Dendritic cell treated with granulocyte-macrophage colony-stimulating factor and Interleukin-4, amounts not matched to agents 40 ng/mL and 50 ng/mL, for 4 days (primary cell): ENCODE data around the gene RIOK3.
"Not testable (repeated sequence)": the region's sequence is repeated elsewhere in the genome, so short reads cannot be mapped to it uniquely, and the experiment has no call there.

Experiments used
- H3K27ac Mint-ChIP-seq: one replicate; pipeline ENCODE4 v1.8.0; 2022; ENCODE audit warnings: mild to moderate bottlenecking, mixed read lengths
- H3K27me3 Mint-ChIP-seq: one replicate; pipeline ENCODE4 v1.8.0; 2022; ENCODE audit warnings: mild to moderate bottlenecking, mixed read lengths
- H3K36me3 Mint-ChIP-seq: one replicate; pipeline ENCODE4 v1.8.0; 2022; ENCODE audit warnings: low read depth, mixed read lengths
- H3K4me1 Mint-ChIP-seq: one replicate; pipeline ENCODE4 v1.8.0; 2022; ENCODE audit warnings: low read depth, mixed read lengths
- H3K4me3 Mint-ChIP-seq: one replicate; pipeline ENCODE4 v1.8.0; 2022; ENCODE audit warnings: mild to moderate bottlenecking, moderate library complexity, mixed read lengths
- H3K9me3 Mint-ChIP-seq: one replicate; pipeline ENCODE4 v1.8.0; 2022; ENCODE audit warnings: mixed read lengths
- intact Hi-C: fragments of 100-400 bp; cut with micrococcal nuclease; formaldehyde crosslinking; loops from one replicate; pipeline ENCODE4 v1.15.0; 2022

The RIOK3 gene

DNA sequence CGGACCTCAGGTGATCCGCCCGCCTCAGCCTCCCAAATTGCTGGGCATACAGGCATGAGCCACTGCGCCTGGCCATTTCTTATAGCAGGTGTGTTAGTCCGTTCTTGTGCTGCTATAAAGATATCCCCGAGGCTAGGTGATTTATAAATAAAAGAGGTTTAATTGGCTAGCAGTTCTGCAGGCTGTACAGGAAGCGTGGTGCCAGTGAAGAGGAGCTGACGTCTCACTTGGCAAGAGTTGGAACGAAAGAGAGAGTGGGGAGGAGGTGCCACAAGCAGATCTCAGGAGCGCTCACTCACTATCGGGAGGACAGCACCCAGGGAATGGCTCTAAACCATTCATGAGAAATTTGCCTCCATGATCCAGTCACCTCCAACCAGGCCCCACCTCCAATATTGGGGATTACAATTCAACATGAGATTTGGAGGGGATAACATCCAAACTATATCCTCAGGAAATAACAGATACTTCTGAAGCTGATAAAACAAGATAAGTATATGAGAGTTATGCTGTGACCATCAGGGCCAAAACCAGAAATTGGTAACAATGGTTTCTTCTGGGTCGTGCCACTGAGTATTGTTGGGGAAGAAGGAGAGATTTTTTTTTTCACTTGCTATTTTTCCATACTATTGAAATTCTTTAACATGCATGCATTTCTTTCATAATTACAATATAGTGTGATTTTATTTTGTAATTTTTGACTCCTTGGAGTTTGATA lies 42.8 kb downstream of the RIOK3 start:
- Mint-ChIP-seq H3K36me3 (no peaks in the 10 kb centered on the region), H3K4me1 (peaks cover 32% of the 10 kb centered on the region), H3K9me3 (no peaks in the 10 kb centered on the region), H3K27me3 (no peaks in the 10 kb centered on the region), H3K27ac (no peak overlapping the region), H3K4me3 (no peak overlapping the region)
- intact Hi-C loops: loop anchor here (5.0 to 10.0 kb wide), 2 partner anchors 209 to 421 kb away; no protein-coding TSS in a partner anchor

DNA sequence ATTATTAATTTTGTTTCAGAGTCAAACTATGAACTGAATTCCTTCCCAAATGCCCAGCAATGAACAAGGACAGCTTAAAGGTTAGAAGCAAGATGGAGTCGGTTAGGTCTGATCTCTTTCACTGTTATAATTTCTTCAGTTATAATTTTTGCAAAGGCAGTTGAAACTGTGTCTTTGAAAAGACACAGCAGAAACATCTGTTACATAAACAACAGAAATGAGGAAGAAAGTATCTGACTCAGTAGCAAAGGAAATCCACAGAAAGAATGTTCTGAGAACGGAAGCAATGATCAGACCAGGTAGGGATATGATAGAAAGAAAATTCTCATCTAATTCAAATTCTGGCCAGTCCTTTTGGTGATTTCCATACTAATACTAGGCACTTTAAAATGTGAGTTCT lies 45.0 kb downstream of the RIOK3 start:
- peaks cover 42% of the 10 kb centered on the region for H3K4me1 Mint-ChIP-seq
- H3K4me3 Mint-ChIP-seq: no peak overlapping the region
- intact Hi-C loops: loop anchor here (5.0 to 10.0 kb wide), 2 partner anchors 207 to 419 kb away; no protein-coding TSS in a partner anchor
- no peaks in the 10 kb centered on the region for H3K27me3 Mint-ChIP-seq
- H3K36me3 Mint-ChIP-seq: no peaks in the 10 kb centered on the region
- H3K9me3 Mint-ChIP-seq: no peaks in the 10 kb centered on the region
- H3K27ac Mint-ChIP-seq: peak overlapping the region; percentile 40

DNA sequence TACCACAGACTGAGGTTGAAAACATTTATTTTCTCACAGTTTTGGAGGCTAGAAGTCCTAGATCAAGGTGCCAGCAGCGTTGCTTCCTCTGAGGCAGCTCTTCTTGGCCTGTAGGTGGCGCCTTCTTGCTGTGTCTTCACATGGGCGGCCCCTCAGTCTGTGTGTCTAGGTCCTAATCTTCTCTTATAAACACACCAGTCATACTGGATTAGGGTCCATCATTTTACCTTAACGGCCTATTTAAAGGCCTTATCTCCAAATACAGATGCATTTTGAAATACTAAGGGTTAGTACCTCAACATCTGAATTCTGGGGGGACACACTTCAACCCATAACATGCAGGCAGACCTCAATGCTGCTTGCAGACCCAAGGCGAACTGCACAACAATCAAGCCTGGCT lies 45.8 kb downstream of the RIOK3 start:
- Mint-ChIP-seq H3K27me3 (no peaks in the 10 kb centered on the region), H3K4me3 (no peak overlapping the region), H3K9me3 (no peaks in the 10 kb centered on the region), H3K36me3 (no peaks in the 10 kb centered on the region), H3K27ac (peak overlapping the region; percentile 73), H3K4me1 (peaks cover 43% of the 10 kb centered on the region)
- intact Hi-C loops: loop anchor here (5.0 to 10.0 kb wide), 2 partner anchors 206 to 418 kb away; no protein-coding TSS in a partner anchor

DNA sequence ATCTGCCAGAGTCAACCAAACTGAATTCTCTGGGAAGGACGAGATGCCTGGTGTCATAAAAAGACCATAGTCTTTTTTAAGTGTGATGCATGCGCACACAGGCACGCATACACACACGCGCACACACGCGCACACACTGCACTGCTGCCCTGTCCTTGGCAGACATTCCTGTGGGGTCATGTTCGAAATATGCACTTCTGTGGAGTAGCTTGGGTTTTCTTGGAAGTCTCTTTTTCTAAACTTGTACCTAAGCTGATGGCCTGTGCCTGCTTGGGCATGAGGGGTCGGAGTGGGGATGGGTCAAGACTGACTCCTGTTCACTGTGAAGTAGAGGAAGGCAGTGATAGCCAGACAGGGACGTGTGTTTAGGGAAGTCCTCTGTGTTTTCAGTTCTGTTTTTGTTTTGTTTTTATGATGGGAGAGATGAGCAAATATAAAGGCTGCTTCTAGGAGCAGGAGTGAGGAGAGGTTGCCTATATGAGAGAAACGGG lies 46.2 kb downstream of the RIOK3 start:
- Mint-ChIP-seq H3K27me3 (no peaks in the 10 kb centered on the region), H3K9me3 (no peaks in the 10 kb centered on the region), H3K4me3 (no peak overlapping the region), H3K27ac (peak overlapping the region; percentile 73), H3K4me1 (peaks cover 47% of the 10 kb centered on the region), H3K36me3 (no peaks in the 10 kb centered on the region)
- intact Hi-C loops: loop anchor here (5.0 to 10.0 kb wide), 2 partner anchors 205 to 418 kb away; no protein-coding TSS in a partner anchor

DNA sequence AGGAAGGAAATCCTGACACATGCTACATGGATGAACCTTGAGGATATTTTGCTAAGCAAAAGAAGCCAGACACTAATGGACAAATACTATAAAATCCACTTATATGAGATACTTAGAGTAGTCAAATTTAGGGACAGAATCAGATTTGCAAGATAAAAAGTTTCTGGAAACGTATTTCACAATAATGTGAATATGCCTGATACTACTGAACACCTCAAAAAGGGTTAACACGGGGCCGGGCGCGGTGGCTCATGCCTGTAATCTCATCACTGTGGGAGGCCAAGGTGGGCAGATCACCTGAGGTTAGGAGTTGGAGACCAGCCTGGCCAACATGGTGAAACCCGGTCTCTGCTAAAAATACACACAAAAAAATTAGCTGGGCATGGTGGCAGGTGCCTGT lies 48.5 kb downstream of the RIOK3 start:
- no peak overlapping the region for H3K4me3 Mint-ChIP-seq

DNA sequence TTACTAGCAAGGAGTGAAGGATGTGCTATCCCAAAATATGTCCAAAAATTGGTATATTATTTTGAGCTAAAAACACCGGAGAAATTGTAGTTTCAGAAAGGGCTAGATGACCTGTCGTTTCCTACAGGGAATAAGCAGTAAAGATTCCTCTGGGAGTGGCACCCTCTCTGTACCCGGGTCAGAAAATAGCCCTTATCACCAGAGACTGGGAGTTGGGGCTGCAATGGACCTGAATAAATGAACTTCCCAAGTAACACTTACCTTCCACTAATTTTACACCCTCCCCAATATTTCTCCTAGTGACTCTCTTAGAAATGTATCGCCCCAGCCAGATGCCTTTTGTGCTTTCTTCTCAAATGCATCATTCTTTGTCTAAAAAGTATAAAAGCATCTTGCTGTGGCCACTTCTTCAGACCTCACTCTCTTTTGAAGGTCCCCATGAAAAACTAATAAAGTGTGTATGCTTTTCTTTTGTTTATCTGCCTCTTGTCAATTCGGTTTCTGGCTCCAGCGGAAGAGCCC lies 49.5 kb downstream of the RIOK3 start:
- Mint-ChIP-seq H3K4me1 (peaks cover 53% of the 10 kb centered on the region), H3K27me3 (no peaks in the 10 kb centered on the region), H3K27ac (peak overlapping the region; percentile 97), H3K36me3 (peaks cover 23% of the 10 kb centered on the region), H3K4me3 (peak overlapping the region; percentile 87), H3K9me3 (no peaks in the 10 kb centered on the region)
- intact Hi-C loops: loop anchor here (1.0 to 2.0 kb wide), 2 partner anchors 49 to 84 kb away; partner anchors contain the start of genes NPC1 and RIOK3

More for the DNA sequence above, 48.5 kb downstream of the RIOK3 start:
- no peaks in the 10 kb centered on the region for H3K27me3 Mint-ChIP-seq
- H3K36me3 Mint-ChIP-seq: peaks cover 13% of the 10 kb centered on the region
- H3K9me3 Mint-ChIP-seq: no peaks in the 10 kb centered on the region
- H3K27ac Mint-ChIP-seq: no peak overlapping the region
- peaks cover 58% of the 10 kb centered on the region for H3K4me1 Mint-ChIP-seq
- intact Hi-C loops: loop anchor here (2.0 kb wide), 1 partner anchor 85 kb away; the partner anchor contains the start of gene NPC1

DNA sequence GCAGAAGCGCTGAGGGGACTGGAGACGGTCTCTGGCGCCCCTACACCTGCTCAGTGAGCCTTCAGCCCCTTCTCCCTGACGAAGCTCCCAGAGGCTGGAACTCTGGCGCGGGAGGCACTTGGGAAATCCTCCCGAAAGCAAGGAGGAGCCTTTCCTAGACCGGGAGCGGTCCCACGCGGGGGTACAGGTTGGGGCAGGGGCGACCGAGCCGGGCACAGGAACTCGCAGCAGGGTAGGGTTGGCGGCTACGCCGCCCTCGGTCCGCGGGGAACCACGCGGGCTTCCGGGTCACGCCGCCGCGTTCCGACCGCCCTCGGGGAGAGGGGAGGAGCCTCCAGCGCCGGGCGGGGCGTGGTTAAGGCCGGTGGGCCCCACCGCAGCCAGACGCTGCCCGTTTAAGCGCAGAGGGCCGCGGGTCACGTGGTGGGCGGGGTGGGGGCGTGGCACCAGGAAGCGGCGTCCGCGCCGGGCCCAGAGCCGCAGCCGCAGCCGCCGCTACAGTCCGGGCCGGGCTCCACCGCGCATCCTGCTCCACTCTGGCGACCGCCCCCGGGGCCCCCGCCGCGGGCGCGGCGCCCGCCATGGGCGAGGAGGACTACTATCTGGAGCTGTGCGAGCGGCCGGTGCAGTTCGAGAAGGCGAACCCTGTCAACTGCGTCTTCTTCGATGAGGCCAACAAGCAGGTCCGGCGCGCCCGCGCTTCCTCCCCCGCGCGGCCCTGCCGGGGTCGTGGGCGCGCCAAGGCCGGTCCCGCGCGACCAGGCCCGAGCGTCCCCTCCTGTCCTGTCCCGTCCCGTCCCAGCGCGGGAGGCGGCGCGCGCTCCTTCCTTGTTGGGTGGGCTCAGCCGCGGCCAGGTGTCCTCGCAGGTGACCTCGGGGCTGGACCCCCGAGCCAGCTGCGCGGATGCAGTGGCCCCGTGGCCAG lies 50.2 kb downstream of the RIOK3 start, which contains the start of gene RMC1:
Gene RMC1, plus strand, starts transcription at position 474 of the 925 bp plus-strand sequence. Its CDS starts 108 bp downstream, at position 582.
- no peaks in the 10 kb centered on the region for H3K27me3 Mint-ChIP-seq
- peaks cover 46% of the 10 kb centered on the region for H3K4me1 Mint-ChIP-seq
- H3K36me3 Mint-ChIP-seq: peaks cover 30% of the 10 kb centered on the region
- intact Hi-C loops: loop anchor here (1.0 to 2.0 kb wide), 2 partner anchors 50 to 84 kb away; partner anchors contain the start of genes NPC1 and RIOK3
- peak within 1 kb of the TSS; percentile 93 for H3K4me3 Mint-ChIP-seq
- peak within 1 kb of the TSS; percentile 97 for H3K27ac Mint-ChIP-seq
- H3K9me3 Mint-ChIP-seq: no peaks in the 10 kb centered on the region

DNA sequence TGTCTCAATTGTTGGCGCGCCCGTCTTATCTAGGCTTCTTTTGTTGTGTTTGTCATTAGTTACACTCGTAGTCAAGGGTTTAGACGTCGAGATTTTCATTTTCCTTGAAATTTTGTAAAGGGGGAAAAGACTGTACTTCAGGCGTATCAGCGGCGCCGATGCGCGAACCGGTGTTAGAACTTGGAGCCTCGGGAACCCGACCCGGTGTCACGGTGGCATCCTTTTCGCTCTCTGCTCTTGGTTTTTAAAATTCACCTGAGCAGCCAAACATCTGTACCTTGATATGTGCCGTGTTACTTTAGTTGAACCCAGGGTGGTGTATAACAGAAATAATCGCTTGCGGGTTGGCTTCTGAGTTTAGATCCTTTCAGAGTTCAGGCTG lies 50.9 kb downstream of the RIOK3 start:
- intact Hi-C loops: loop anchor here (1.0 to 2.0 kb wide), 2 partner anchors 51 to 83 kb away; partner anchors contain the start of genes NPC1 and RIOK3
- Mint-ChIP-seq H3K9me3 (no peaks in the 10 kb centered on the region), H3K4me1 (peaks cover 41% of the 10 kb centered on the region), H3K27me3 (no peaks in the 10 kb centered on the region), H3K27ac (peak overlapping the region; percentile 97), H3K36me3 (peaks cover 36% of the 10 kb centered on the region), H3K4me3 (peak overlapping the region; percentile 93)

DNA sequence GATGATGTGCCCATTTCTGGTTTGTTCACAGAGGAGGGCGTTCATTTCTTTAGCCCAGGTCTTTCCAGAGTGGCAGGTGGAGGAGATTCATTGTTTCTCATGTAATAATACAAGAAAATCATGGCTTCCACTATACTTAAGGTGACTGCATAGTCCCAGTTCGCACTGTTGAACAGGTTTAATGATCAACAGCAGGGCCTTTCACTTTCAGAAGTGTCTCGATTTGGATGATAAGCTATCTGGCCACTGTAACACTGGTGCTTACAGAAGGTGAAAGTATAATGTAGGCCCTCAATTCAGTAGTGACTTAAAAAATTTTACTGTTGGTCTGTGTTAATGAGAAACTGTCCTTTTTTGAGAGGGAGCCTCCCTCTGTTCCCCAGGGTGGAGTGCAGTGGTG lies 51.6 kb downstream of the RIOK3 start:
- Mint-ChIP-seq H3K4me1 (peaks cover 34% of the 10 kb centered on the region), H3K36me3 (peaks cover 43% of the 10 kb centered on the region)

DNA sequence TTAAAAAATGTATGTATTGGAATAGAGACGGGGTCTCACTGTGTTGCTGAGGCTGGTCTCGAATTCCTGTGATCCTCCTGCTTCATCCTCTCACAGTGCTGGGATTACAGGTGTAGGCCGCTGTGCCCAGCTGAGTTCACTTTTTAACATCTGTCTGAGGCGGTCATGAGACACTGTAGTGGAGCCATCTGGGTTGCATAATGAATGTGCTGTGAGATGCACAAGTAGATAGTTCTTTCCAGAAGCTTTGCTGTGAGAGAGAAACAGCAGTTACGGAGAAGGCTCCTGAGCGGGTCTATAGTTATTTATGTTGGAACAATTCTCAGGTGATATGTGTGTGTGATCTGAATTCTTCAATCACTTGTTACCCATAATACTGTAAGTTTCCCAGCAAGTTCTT lies 53.3 kb downstream of the RIOK3 start:
- intact Hi-C loops: no loop called here
- Mint-ChIP-seq H3K4me1 (peaks cover 23% of the 10 kb centered on the region), H3K27me3 (no peaks in the 10 kb centered on the region), H3K4me3 (no peak overlapping the region), H3K9me3 (no peaks in the 10 kb centered on the region), H3K27ac (no peak overlapping the region), H3K36me3 (peaks cover 59% of the 10 kb centered on the region)

More for the DNA sequence above, 51.6 kb downstream of the RIOK3 start:
- peak overlapping the region; percentile 93 for H3K4me3 Mint-ChIP-seq
- H3K9me3 Mint-ChIP-seq: no peaks in the 10 kb centered on the region
- peak overlapping the region; percentile 97 for H3K27ac Mint-ChIP-seq
- H3K27me3 Mint-ChIP-seq: no peaks in the 10 kb centered on the region
- intact Hi-C loops: no loop called here

DNA sequence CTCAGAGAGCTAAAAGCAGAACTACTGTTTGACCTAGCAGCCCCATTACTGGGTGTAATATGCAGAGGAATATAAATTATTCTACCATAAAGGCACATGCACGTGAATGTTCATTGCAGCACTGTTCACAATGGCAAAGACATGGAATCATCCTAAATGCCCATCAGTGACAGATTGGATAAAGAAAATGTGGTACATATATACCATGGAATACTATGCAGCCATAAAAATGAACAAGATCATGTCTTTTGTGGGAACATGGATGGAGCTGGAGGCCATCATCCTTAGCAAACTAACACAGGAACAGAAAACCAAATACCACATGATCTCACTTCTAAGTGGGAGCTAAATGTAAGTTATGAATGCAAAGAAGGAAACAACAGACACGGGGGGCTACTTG lies 57.8 kb downstream of the RIOK3 start:
- H3K9me3 Mint-ChIP-seq, H3K27ac Mint-ChIP-seq, intact Hi-C loops, H3K4me1 Mint-ChIP-seq, H3K27me3 Mint-ChIP-seq, H3K4me3 Mint-ChIP-seq: not testable (repeated sequence)
- H3K36me3 Mint-ChIP-seq: peaks cover 89% of the 10 kb centered on the region

DNA sequence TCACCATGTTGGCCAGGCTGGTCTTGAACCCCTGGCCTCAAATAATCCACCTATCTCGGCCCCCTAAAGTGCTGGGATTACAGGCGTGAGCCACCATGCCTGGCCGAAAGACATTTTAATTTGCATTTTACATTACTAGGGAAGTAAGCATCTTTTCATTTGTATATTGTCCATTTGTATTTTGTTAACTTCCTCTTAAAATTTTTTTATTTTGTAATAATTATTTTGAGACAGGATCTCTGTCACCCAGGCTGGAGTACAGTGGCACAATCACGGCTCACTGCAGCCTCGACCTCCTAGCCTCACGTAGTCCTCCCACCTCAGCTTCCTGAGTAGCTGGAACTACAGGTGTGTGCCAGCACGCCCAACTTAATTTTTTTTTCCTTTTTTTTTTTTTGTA lies 59.1 kb downstream of the RIOK3 start:
- intact Hi-C loops, H3K27me3 Mint-ChIP-seq: not testable (repeated sequence)

DNA sequence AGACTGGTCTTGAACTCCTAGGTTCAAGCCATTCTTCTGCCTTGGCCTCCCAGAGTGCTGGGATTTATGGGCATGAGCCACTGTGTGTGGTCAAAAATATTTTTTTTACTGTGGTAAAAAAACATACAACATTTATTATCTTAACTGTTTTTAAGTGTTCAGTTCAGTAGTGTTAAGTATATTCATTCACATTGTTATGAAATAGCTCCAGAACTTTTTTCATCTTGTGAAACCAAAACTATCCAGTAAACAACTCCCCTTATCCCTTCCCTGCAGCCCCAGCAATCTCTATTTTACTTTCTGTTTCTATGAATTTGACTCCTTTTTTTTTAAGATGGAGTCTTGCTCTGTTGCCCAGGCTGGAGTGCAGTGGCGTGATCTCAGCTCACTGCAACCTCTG lies 59.6 kb downstream of the RIOK3 start:
- no peaks in the 10 kb centered on the region for H3K9me3 Mint-ChIP-seq
- intact Hi-C loops: no loop called here
- no peak overlapping the region for H3K4me3 Mint-ChIP-seq
- H3K27me3 Mint-ChIP-seq: no peaks in the 10 kb centered on the region
- peaks cover 6% of the 10 kb centered on the region for H3K4me1 Mint-ChIP-seq
- H3K36me3 Mint-ChIP-seq: peaks cover 91% of the 10 kb centered on the region
- peak overlapping the region; percentile 54 for H3K27ac Mint-ChIP-seq

More for the DNA sequence above, 59.1 kb downstream of the RIOK3 start:
- Mint-ChIP-seq H3K36me3 (peaks cover 91% of the 10 kb centered on the region), H3K27ac (peak overlapping the region; percentile 54)
- not testable (repeated sequence) for H3K4me3 Mint-ChIP-seq, H3K9me3 Mint-ChIP-seq, H3K4me1 Mint-ChIP-seq
